CMK (cell line): ENCODE data around the gene FAM83B.
"Not testable (repeated sequence)": the region's sequence is repeated elsewhere in the genome, so short reads cannot be mapped to it uniquely, and the experiment has no call there.

Experiments used
- DNase-seq: peaks from one replicate; pipeline ENCODE4 v3.0.0-alpha.2; 2010; ENCODE audit warnings: low read depth

FAM83B gene

DNA sequence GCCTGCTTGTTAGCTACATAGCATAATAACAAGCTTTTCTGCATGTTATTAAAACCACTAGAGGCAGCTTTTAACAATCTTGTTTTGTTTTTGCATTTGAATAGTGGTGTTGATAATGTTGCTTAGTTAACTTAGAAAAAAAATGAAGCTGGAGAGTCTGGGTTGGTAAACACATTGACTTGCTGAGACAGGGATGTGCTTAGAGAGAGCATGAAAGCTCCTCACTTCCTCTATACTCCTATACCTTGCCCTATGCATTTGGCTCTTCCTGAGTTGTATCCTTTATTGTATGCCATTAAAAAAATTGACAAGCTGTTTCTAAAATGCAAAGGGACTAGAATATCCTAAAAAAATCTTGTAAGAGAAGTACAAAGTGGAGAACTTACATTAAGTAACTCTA, 13.6 kb downstream of the FAM83B start:
- DNase-seq = no peak

GRCh38 chr6:54860739-54861138, 14.2 kb downstream of the FAM83B start:
- DNase-seq = no peak

GRCh38 chr6:54861905-54862616, 15.5 kb downstream of the FAM83B start:
- no peak for DNase-seq

GRCh38 chr6:54864272-54864671, 17.7 kb downstream of the FAM83B start:
- DNase-seq = no peak

GRCh38 chr6:54865091-54865631, 18.6 kb downstream of the FAM83B start:
- no peak for DNase-seq

- no peak for DNase-seq
Observed at GRCh38 chr6:54868556-54868955, 22.0 kb downstream of the FAM83B start.

DNA sequence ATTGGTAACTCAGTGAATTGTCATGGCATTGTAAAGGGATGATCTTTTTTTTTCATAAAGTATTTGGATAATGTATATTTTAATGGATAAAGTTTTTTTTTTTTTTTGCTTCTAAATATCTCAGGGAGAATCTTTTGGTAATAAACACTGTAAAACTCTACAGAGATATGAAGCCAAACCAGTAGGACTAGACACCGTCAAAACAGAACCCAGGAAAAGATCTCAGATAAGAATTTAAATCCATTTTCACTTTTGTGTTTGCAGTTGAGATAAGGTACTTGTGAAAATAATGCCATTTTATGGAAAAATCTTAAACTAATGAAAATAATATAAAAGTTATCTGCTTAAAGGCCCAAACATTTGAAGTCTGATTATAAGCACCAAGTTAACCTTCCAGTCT, 27.0 kb downstream of the FAM83B start:
- DNase-seq = no peak

- DNase-seq = no peak
Observed at GRCh38 chr6:54874349-54875048, 27.9 kb downstream of the FAM83B start.

DNA sequence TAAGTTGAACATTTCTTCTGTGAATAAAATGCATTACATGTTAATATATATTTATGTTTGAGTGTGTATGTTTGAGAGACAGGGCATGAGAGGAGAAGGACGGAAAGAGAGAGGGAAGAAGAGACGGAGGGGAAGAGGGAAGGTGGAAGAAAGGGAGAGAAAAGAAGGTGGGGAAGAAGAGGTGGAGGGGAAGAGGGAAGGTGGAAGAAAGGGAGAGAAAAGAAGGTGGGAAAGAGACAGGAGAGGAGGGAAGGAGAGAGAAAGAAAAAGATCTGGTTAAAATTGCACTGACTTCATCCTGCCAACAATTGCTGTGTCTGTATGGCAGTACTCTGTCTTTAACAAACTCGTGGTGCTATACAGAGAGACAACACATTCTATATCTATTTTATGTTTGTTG, 29.0 kb downstream of the FAM83B start:
- no peak for DNase-seq

GRCh38 chr6:54876365-54876764, 29.8 kb downstream of the FAM83B start:
- no peak for DNase-seq

- no peak for DNase-seq
Observed at GRCh38 chr6:54876871-54877270, 30.3 kb downstream of the FAM83B start.

DNA sequence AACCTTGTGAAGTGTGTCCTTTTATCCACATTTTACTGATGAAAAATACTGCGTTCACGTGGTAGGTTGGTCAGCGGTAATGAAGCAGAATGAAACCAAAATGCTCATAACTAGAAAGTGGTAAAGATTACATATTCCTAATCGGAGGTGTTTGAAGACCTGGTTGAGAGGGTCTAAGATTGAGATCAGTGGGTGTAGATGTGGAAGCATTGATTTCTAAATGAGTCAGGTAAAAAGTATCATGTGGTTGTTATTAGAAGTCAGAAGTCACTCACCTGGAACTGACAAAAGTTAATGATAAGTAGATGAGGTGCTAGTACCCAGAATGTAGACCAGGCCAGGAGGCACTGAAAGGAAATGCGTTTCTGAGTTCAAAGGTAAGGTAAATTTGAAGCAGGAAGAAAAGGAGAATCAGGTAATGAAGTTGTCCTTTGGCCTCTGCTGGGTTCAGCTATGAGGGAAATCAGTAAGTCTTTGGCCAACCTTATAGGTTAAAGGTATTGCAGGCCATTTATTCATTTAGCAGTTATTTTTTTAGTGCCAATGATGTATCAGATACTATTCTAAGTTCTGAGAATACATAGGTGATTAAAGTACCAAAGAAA, 31.2 kb downstream of the FAM83B start:
- no peak for DNase-seq

GRCh38 chr6:54878718-54879117, 32.1 kb downstream of the FAM83B start:
- no peak for DNase-seq

DNA sequence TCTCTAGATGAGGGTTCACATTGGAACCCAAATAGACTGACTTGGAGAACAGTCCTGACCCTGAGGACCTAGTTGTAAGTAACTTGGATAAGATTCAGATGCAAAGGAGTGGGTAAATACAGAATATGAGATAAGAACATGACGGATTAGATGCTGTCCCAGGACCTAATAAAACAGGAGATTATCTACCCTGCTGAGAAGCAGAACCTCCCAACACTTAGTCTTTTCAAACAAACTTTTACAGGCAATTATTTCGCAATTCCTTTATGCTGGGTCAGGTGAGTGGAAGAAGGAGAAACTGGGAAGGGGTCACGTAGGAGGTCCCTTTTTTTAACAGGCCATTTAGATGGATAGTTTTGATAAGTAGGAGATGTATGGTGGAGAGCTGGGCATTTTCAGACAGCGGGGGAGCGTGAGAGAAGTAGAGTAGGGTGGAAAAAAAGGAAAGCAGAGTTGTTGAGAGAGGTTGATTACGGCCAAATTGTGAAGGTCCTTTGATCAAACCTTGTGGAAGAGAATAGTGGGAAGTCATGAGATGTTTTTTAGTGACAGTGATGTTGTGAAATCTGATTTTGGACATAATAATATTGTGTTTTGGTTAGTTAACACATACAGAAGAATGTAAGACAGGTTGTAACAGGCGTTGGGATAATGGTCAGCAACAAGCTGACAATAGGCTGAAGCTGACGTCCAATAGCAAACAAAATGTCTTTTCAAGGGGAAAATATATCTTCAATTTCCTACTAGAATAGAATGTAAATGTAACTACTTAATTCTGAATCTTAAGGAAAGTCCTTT, 32.8 kb downstream of the FAM83B start:
- DNase-seq = no peak

DNA sequence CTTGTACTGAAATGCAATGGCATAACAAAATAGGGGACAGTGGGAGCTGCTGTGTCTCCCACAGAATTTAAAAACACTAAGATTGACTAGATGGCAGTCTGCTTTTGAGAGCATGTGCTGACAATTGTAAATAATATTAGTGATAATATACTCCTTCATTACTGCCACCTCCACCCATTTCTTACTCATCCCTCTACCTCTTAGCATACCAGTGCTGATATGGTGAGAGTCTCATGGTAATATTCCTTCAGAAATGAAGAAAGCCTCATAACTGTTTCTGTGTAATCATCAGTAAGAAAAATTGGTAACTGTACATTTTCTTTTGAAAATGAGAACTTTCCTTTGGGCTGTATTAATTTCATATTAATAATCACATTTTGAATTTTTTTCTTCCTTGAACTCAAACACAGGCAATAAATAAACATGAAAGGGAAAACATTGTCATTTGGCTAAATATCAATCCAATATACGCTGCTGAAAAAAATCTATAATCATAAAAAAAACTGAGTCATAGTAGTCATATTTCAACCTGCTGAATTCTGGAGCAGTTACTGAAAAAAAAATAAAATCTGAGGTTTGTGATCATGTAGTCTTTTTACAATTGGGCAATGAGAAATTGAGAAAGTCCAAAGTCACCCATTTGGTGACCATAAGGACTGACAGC, 34.6 kb downstream of the FAM83B start:
- DNase-seq = no peak

GRCh38 chr6:54881891-54882290, 35.3 kb downstream of the FAM83B start:
- DNase-seq = not testable (repeated sequence)

- DNase-seq = no peak
Observed at GRCh38 chr6:54886932-54887584, 40.5 kb downstream of the FAM83B start.

DNA sequence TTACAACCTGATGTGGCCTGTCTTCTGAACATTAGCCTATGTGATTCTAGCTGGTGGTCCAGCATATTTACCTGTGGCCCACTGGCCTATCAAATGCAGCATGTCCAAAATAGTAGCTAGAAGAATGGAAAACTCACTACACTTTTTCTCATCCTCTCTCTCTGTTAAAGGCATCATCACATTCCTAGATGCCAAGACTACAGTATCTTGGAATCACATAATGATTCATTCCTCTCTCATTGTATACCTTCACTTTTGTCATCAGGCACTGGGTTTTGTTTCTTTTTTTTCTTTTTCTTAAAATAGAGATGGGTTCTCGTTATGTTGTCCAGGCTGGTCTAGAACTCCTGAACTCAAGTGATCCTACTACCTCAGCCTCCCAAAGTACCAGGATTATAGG, 45.0 kb downstream of the FAM83B start:
- no peak for DNase-seq

DNA sequence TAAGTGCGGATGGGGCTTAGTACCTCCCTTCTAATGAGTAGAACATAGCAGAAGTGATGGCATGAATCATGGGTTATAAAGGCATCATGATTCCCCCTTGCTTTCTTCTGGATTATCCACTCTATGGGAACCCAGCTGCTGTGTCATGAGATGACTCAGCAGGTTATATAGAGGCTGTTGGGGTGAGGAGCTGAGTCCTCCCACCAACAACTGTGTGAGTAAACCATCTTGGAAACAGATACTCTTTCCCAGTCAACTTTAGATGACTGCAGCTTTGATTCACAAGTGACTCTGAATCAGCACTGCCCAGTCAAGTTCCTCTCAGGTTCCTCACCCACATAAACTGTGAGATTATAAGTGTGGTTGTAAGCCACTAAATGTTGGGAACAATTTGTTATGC, 46.3 kb downstream of the FAM83B start:
- no peak for DNase-seq

DNA sequence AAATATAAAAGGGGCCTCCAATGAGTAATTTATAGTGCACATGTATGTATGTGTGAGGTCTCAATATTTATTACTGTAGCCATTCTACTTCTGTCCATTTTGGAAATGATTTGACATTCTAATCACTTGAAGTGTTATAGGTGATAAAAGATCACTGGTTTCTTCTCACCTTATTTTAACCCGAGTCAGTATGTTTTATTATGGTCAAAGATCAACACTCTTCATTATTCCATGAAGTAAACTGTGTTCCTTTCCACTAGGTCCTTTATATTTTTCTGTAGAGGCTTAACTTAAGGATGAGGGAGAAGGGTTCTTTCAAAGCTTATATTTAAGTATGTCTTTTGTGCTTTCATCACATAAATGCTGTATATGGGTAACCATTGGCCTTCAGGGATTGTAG, 47.2 kb downstream of the FAM83B start:
- no peak for DNase-seq

- no peak for DNase-seq
Observed at GRCh38 chr6:54896302-54896701, 49.7 kb downstream of the FAM83B start.
